ENCODE measurements around the gene PAK2.
"Not testable (repeated sequence)": the region's sequence is repeated elsewhere in the genome, so short reads cannot be mapped to it uniquely, and the experiment has no call there.

PAK2 gene

GRCh38 chr3:196736670-196737374, 2.8 kb upstream of the PAK2 start:
- DNase-seq (ENCODE audit: low read depth in 2 of 2): no peak

GRCh38 chr3:196737655-196738054, 2.0 kb upstream of the PAK2 start:
- no peak for DNase-seq (ENCODE audit: low read depth in 2 of 2)

- peak in 1 of 2 donors; percentile 35 for DNase-seq (ENCODE audit: low read depth in 2 of 2)
These were observed 1.0 kb downstream of the PAK2 start for GRCh38 chr3:196740481-196741248.

- DNase-seq (ENCODE audit: low read depth in 2 of 2): no peak
These were observed 1.7 kb downstream of the PAK2 start for GRCh38 chr3:196741249-196741889.

DNA sequence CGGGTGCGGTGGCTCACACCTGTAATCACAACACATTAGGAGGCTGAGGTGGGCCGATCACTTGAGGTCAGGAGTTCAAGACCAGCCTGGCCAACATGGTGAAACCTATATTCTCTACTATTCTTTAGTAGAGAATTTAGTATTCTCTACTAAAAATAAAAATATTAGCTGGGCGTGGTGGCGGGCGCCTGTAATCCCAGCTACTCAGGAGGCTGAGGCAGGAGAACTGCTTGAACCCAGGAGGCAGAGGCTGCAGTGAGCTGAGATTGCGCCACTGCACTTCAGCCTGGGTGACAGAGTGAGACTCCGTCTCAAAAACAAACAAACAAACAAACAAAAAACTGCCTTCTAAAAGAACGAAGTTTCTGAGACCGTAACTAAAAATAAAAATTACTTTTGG, 3.9 kb downstream of the PAK2 start:
- not testable (repeated sequence) for DNase-seq (ENCODE audit: low read depth in 2 of 2)

GRCh38 chr3:196749125-196749524, 9.5 kb downstream of the PAK2 start:
- DNase-seq (ENCODE audit: low read depth in 2 of 2): no peak

DNA sequence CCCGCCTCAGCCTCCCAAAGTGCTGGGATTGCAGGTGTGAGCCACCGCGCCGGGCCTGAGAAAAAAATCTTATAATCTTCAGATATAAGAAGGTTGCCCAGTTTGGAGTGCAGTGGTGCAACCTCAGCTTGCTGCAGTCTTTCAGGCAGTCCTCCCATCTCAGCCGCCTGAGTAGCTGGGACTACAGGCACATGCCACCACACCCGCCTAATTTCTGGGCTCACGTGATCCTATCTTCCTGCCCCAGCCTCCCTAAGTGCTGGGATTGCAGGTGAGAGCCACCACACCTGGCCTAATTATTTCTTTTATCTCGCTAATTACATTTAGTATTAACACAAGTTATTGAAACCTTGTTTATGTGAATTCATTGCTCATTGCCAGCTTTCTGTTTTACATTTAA, 13.5 kb downstream of the PAK2 start:
- DNase-seq (ENCODE audit: low read depth in 2 of 2): no peak

DNA sequence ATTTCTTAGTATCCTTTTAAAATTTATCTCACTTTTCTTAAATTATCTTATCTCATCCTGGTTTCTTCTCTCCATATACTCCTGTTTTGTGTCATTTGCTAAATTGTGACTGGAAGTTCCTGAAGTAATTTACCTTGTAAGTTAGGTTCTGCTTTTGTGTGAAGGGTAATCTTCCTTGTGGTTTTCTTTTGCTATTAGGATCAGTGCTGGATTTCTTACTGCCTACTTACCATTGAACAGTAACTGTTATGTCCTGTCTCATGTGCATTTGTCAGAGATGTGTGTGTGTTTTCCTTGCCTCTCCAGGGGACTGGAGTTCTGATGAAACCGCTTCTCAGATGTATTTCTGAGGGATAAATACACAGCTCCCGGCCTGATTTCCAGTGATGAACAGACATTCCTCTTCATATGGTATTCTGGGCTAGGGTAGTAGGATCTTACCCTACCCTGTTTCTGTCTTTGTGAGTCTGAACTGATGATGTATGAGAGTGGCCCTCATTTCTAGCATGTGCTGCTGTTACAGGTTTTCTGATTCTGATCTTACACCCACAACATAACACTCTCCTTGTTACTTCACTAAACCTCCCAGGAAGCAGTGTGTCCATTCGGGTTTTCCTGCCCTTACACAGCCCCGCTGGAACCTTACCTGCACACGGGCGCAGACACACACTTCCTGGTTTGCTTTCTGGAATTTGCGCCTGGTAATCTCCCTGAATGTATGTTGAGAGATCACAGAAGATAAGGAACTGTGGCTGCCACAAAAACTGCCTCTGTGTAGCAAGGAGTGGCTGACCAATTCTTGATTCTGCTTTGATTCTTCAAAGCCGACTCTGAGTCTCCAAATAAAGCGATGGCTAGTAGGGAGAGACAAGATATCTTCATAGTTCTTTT, 14.7 kb downstream of the PAK2 start:
- DNase-seq (ENCODE audit: low read depth in 2 of 2): no peak

GRCh38 chr3:196756732-196757131, 17.1 kb downstream of the PAK2 start:
- no peak for DNase-seq (ENCODE audit: low read depth in 2 of 2)

DNA sequence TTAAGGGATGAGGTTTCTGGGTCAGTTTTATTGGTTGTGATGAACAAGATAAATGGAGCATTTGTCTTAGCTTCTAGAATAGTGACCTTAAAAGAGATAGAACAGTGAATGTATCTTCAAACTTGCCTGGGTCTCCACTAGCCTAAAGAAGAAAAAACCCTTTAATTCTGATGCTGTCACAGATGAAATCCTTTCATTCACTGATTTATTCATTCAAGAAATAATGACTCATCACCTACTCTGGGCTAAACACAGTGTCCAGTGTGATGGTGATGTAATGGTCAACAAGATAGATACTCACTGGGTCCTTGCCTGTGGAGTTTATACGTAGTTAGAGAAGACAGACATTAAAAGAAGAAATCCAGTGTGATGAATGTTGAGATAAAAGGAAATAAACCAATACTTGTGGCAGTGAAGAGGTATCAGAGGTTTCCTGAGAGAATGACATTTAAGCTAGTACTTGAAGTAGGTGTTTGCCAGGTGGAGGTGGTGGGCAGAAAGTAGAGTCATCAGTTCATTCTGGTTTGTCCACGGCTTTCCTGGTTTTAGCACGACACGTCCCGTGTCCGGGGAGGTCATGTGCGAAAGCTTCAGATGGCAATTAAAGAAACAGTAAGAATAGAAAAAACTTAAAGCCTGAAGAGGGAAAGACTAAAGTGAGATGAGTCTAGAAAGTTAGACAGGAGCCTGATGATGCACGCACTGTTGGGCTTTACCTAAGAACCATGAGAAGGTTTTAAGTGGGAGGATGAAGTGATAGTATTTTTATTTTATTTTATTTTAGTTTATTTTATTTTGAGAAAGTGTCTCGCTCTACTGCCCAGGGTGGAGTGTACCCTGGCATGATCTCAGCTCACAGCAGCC, 18.5 kb downstream of the PAK2 start:
- DNase-seq (ENCODE audit: low read depth in 2 of 2): no peak

DNA sequence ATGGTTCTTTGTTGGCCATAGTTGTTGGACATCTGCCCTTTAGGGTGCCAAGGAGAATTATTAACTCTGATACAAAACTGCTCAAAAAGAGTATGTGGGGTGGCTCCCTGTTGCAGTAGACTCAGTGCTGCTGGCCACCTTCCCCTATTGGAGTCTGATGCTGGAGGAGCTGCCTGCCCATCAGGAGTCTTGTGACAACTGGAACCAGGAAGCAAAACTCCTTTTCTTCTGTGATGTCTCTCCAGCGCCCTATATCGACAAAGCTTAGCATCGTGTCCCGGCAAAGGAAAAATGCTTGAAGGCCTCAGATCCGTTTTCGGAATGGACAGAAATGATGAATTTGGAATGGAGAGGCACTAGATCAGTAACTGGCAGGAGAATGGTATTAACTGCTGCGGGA, 23.5 kb downstream of the PAK2 start:
- DNase-seq (ENCODE audit: low read depth in 2 of 2): no peak

DNA sequence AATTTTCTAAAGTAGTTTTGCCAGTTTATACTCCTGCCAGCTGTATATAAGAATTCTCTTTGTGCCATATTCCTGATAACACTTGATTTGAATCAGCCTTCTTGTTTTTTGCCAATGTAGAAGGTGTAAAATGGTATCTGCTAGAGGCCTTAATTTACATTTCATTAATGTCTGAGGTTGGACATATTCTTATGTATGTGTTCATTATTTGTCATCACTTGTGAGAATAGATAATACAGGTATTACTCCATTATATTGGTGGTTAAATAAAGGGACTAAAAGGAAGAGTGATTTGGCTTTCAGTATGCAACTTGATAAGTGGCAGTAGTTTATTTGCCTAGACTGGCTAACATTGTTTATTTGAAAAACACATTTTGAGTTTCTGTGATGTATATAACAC, 25.8 kb downstream of the PAK2 start:
- no peak for DNase-seq (ENCODE audit: low read depth in 2 of 2)

DNA sequence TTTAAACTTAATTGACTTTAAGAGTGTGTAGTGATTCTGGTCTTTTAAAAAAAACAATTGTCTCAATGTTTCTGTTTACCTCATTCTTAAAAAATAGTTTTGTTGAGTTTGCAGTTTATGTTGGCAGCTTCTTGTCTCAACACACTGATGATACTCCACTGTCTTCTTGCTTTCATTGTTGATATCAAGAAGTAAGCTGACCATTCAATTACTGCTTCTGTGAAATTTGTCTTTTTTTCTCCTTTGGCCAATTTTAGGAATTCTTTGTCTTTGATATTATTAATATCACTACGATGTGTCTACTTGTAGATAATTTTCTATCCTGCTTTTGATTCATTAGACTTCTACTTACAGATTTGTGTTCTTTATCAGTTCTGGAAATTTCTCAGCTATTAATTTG, 31.4 kb downstream of the PAK2 start:
- DNase-seq (ENCODE audit: low read depth in 2 of 2): no peak

- DNase-seq (ENCODE audit: low read depth in 2 of 2): no peak
These were observed 32.4 kb downstream of the PAK2 start for GRCh38 chr3:196772102-196772501.

DNA sequence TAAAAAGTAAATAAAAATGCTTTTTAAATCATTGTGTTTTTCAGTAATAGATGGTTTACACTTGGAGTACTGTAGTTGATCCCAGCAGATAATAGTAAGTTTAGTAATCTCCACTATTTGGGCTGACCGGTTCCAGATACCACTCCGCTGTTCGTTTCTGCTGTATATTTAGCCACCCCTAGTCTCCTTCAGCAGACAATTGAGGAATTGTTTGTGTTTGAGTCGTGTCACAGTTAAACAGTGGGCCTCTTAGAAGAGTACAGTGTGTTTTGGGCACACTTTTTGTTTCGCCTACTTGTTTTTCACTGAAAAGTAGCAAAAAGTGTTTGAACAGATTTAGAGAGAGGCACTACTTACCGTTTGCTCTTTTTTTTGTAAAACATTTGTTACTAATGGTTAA, 33.2 kb downstream of the PAK2 start:
- no peak for DNase-seq (ENCODE audit: low read depth in 2 of 2)

- DNase-seq (ENCODE audit: low read depth in 2 of 2): no peak
These were observed 34.6 kb downstream of the PAK2 start for GRCh38 chr3:196774191-196774820.

GRCh38 chr3:196774848-196775422, 35.3 kb downstream of the PAK2 start:
- DNase-seq (ENCODE audit: low read depth in 2 of 2): no peak

DNA sequence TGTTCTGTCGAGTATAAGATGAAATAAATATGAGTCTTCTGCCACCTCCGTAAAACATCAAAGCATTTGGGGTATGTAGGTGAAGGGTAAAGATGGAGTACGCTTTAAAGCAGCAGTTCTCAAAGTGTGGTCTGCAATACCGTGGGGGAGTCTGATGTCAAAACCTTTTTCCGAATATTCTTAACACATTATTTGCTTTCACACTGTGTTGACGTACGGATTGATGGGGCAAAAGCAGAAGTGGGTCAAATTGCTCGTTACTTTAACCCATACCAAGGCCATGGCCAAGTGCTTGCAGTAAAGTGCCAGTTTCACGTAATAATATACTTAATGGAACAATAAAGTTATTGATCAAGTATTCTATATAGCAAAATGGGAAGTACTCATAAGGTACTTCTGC, 36.3 kb downstream of the PAK2 start:
- DNase-seq (ENCODE audit: low read depth in 2 of 2): no peak

DNA sequence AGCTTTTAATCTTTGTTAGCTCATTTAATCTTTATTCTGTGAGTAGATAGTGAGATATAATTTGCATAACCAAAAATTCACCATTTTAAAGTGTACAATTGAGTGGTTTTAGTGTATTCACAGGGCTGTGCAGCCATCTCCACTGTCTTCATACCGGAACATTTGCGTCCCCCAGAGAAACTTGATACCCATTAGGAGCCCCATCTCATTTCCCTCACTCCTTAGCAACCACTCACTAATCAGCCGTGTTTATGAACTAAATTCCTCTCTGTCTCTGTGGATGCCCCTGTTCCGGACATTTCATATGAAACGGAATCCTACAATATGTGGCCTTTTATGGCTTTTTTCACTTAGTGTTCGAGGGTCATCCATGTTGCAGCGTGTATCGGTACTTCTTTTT, 38.2 kb downstream of the PAK2 start:
- no peak for DNase-seq (ENCODE audit: low read depth in 2 of 2)

GRCh38 chr3:196778755-196779154, 39.1 kb downstream of the PAK2 start:
- DNase-seq (ENCODE audit: low read depth in 2 of 2): no peak

All from activated CD8-positive, alpha-beta memory T cell treated with anti-CD3 and anti-CD28 coated beads for 4 hours (primary cell).